HepG2 (cell line): ENCODE measurements around the gene ZNF800. TPM values are rescaled to one million over a fixed set of nuclear protein-coding genes. Genes with fewer than 3 reads are reported as not detected.

Experiments used
- IRX3 ChIP-seq: sonication (generic); formaldehyde crosslinking; IDR thresholded peaks from 2 replicates; pipeline ENCODE4 v1.8.1; 2023; ENCODE audit warnings: mild to moderate bottlenecking, low read depth, missing genetic modification reagents, borderline replicate concordance
- JDP2 ChIP-seq: sonication (generic); formaldehyde crosslinking; IDR thresholded peaks from 2 replicates; pipeline ENCODE4 v1.8.1; 2022; ENCODE audit warnings: missing genetic modification reagents, borderline replicate concordance
- KDM5B ChIP-seq: sonication (generic); formaldehyde crosslinking; IDR thresholded peaks from 2 replicates; pipeline ENCODE4 v1.4.0; 2020; ENCODE audit warnings: missing genetic modification reagents, mild to moderate bottlenecking, borderline replicate concordance
- MIXL1 ChIP-seq: IDR thresholded peaks from 2 replicates; pipeline ENCODE4 v1.6.1; 2016
- MYC ChIP-seq: sonication (generic); formaldehyde crosslinking; IDR thresholded peaks from 2 replicates; pipeline ENCODE4 v1.9.0; 2021; ENCODE audit warnings: missing genetic modification reagents, borderline replicate concordance
- NFE2L1 ChIP-seq: sonication (generic); formaldehyde crosslinking; IDR thresholded peaks from 2 replicates; pipeline ENCODE4 v1.4.0; 2020; ENCODE audit warnings: missing genetic modification reagents, mild to moderate bottlenecking, borderline replicate concordance
- PAX8 ChIP-seq: sonication (generic); formaldehyde crosslinking; IDR thresholded peaks from 2 replicates; pipeline ENCODE4 v1.8.0; 2022; ENCODE audit warnings: mild to moderate bottlenecking, missing genetic modification reagents, borderline replicate concordance
- RARA ChIP-seq: IDR thresholded peaks from 2 replicates; pipeline ENCODE4 v1.6.1; 2016; ENCODE audit warnings: missing genetic modification reagents, missing compliant biosample characterization
- REPIN1 ChIP-seq: sonication (generic); formaldehyde crosslinking; IDR thresholded peaks from 2 replicates; pipeline ENCODE4 v1.8.0; 2022; ENCODE audit warnings: missing genetic modification reagents, low read depth, mild to moderate bottlenecking, borderline replicate concordance
- SIN3B ChIP-seq: fragments of 150-350 bp; IDR thresholded peaks from 2 replicates; pipeline ENCODE4 v1.6.1; 2014; ENCODE audit warnings: low read length
- SOX6 ChIP-seq, 2 experiments: fragments of 450-650 bp in 1 of 2; sonication (generic) in 1 of 2; formaldehyde crosslinking in 1 of 2; IDR thresholded peaks; 2 replicates each; pipeline versions ENCODE4 v1.4.0 to v1.6.1; 2017 to 2020; ENCODE audit warnings: antibody characterized with exemption in 1 of 2, mild to moderate bottlenecking in 1 of 2, missing genetic modification reagents in 1 of 2
- ZNF136 ChIP-seq: sonication (generic); formaldehyde crosslinking; IDR thresholded peaks from 2 replicates; pipeline ENCODE4 v1.8.1; 2022; ENCODE audit warnings: low read depth, mild to moderate bottlenecking, moderate library complexity, missing genetic modification reagents
- ZNF253 ChIP-seq: sonication (generic); formaldehyde crosslinking; IDR thresholded peaks from 2 replicates; pipeline ENCODE4 v1.8.0; 2022; ENCODE audit warnings: mild to moderate bottlenecking, missing genetic modification reagents, borderline replicate concordance
- ZNF282 ChIP-seq: fragments of 450-650 bp; IDR thresholded peaks from 2 replicates; pipeline ENCODE4 v1.6.1; 2018; ENCODE audit not compliant: partially characterized antibody
- ZNF329 ChIP-seq: sonication (generic); formaldehyde crosslinking; IDR thresholded peaks from 2 replicates; pipeline ENCODE4 v1.9.0; 2021; ENCODE audit warnings: low read depth, mild to moderate bottlenecking, missing genetic modification reagents
- ZNF367 ChIP-seq: sonication (generic); formaldehyde crosslinking; IDR thresholded peaks from 2 replicates; pipeline ENCODE4 v1.4.0; 2020; ENCODE audit warnings: missing genetic modification reagents, borderline replicate concordance
- ZNF383 ChIP-seq: sonication (generic); formaldehyde crosslinking; IDR thresholded peaks from 2 replicates; pipeline ENCODE4 v1.4.0; 2020; ENCODE audit warnings: missing genetic modification reagents, mild to moderate bottlenecking, borderline replicate concordance
- polyA plus RNA-seq, 8 experiments: library from polyadenylated mRNA; depleted of rRNA in 3 of 8; stranded (reverse) in 7 of 8; unstranded in 1 of 8; fragments of >200 nt; fragmentation: Illumina TruSeq in 4 of 8; extraction: Trizol in 4 of 8; gene quantifications; 2 replicates each; pipeline versions ENCODE4 v1.2.1 to v1.2.3, GENCODE V29; 2011 to 2016; ENCODE audit warnings: low read depth in 4 of 8, missing spikeins in 1 of 8, mixed read lengths in 1 of 8; ENCODE audit not compliant: insufficient read depth in 1 of 8
- total RNA-seq, 5 experiments: library from RNA; depleted of rRNA; stranded (reverse); fragments of >200 nt; fragmentation: Illumina TruSeq; extraction: Trizol; gene quantifications; 2 replicates each; pipeline ENCODE4 v1.2.3, GENCODE V29; 2016; ENCODE audit warnings: low read depth in 1 of 5
- TF ChIP-seq, protein P1 (sequence below): sonication (generic); formaldehyde crosslinking; IDR thresholded peaks from 2 replicates; pipeline ENCODE4 v1.4.0; 2020; ENCODE audit warnings: missing genetic modification reagents, mild to moderate bottlenecking, borderline replicate concordance
- TF ChIP-seq, protein P2 (sequence below): IDR thresholded peaks from 2 replicates; pipeline ENCODE4 v1.6.1; 2012; ENCODE audit warnings: low read length, improper control_type of control experiment

The ZNF800 gene
- total and polyA plus RNA-seq, 2 of the 13 experiments (the other 11 are each of a cell fraction or from before 2014, with no cell fraction given): 7.1 to 12.7 TPM

DNA sequence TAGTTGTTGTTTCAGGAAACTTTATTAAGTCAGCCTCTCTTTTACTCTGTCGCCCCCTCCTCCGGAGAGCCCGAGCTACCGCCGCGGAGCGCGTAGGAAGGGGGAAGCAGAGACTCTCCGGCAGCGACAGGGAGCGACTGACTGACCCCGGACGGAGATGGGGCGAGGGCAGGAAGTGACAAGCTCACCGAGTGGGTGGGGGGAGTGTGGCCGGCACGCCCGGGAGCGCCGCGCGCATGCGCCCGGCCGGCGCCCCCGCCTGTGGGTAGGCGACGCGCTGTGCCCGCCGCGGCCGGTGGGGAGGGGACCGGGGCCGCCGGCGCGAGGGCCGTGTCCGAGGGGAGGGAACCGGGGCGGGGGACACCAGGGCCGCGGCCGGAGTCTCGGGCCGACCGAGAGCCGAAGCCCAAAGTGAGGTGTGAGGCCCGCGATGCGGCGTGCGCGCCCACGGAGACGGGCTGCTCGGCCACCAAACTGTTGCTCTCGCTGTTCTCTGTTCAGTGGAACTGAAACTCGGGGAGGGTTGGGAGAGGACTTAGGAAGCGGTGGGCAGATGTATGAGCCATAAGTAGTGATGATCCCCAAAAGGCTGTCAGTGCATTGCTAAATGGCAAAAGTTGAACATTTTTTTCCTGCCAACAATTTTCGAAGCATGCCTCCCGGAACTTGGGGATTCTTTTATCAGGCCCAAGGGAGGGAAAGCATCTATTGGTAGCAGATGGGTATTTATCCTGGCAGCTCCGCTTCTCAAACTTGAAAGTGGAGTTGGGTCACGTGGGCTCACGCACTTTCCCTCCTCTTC lies at the start of gene ZNF800 (continued):
- TF ChIP-seq, protein P1, sequence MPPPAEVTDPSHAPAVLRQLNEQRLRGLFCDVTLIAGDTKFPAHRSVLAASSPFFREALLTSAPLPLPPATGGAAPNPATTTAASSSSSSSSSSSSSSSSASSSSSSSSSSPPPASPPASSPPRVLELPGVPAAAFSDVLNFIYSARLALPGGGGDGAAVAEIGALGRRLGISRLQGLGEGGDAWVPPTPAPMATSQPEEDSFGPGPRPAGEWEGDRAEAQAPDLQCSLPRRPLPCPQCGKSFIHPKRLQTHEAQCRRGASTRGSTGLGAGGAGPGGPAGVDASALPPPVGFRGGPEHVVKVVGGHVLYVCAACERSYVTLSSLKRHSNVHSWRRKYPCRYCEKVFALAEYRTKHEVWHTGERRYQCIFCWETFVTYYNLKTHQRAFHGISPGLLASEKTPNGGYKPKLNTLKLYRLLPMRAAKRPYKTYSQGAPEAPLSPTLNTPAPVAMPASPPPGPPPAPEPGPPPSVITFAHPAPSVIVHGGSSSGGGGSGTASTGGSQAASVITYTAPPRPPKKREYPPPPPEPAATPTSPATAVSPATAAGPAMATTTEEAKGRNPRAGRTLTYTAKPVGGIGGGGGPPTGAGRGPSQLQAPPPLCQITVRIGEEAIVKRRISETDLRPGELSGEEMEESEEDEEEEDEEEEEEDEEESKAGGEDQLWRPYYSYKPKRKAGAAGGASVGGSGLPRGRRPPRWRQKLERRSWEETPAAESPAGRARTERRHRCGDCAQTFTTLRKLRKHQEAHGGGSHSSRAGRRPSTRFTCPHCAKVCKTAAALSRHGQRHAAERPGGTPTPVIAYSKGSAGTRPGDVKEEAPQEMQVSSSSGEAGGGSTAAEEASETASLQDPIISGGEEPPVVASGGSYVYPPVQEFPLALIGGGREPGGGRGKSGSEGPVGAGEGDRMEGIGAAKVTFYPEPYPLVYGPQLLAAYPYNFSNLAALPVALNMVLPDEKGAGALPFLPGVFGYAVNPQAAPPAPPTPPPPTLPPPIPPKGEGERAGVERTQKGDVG (CRISPR knock-in tag): no peak
- no peak for TF ChIP-seq ZNF383
- no peak for TF ChIP-seq RARA (CRISPR knock-in tag)
- no peak for TF ChIP-seq JDP2 (CRISPR knock-in tag)
- no peak for TF ChIP-seq SOX6 (IDR thresholded peaks at IDR 0.05)
- peak; percentile 2; the same call in 1 of the 2 replicates for TF ChIP-seq SOX6 (CRISPR knock-in tag; IDR thresholded peaks at IDR 0.05)
- no peak for TF ChIP-seq ZNF136
- TF ChIP-seq MIXL1 (CRISPR knock-in tag): no peak
- no peak for TF ChIP-seq PAX8 (CRISPR knock-in tag)
- TF ChIP-seq REPIN1 (CRISPR knock-in tag): no peak
- TF ChIP-seq ZNF253 (CRISPR knock-in tag): no peak
- peak; percentile 44; the same call in 1 of the 2 replicates for TF ChIP-seq MYC (CRISPR knock-in tag)
- TF ChIP-seq KDM5B (CRISPR knock-in tag): peak; percentile 2; the same call in 1 of the 2 replicates
- TF ChIP-seq ZNF329: no peak; the same call in 1 of the 2 replicates
- no peak; the same call in 1 of the 2 replicates for TF ChIP-seq IRX3 (CRISPR knock-in tag)
- TF ChIP-seq NFE2L1 (CRISPR knock-in tag): no peak
- TF ChIP-seq, protein P2, sequence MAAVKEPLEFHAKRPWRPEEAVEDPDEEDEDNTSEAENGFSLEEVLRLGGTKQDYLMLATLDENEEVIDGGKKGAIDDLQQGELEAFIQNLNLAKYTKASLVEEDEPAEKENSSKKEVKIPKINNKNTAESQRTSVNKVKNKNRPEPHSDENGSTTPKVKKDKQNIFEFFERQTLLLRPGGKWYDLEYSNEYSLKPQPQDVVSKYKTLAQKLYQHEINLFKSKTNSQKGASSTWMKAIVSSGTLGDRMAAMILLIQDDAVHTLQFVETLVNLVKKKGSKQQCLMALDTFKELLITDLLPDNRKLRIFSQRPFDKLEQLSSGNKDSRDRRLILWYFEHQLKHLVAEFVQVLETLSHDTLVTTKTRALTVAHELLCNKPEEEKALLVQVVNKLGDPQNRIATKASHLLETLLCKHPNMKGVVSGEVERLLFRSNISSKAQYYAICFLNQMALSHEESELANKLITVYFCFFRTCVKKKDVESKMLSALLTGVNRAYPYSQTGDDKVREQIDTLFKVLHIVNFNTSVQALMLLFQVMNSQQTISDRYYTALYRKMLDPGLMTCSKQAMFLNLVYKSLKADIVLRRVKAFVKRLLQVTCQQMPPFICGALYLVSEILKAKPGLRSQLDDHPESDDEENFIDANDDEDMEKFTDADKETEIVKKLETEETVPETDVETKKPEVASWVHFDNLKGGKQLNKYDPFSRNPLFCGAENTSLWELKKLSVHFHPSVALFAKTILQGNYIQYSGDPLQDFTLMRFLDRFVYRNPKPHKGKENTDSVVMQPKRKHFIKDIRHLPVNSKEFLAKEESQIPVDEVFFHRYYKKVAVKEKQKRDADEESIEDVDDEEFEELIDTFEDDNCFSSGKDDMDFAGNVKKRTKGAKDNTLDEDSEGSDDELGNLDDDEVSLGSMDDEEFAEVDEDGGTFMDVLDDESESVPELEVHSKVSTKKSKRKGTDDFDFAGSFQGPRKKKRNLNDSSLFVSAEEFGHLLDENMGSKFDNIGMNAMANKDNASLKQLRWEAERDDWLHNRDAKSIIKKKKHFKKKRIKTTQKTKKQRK: no peak
- no peak for TF ChIP-seq ZNF282
- TF ChIP-seq SIN3B: 0 out of 2 replicates have a peak, but pooled peaks have one; percentile 44
- no peak; the same call in 1 of the 2 replicates for TF ChIP-seq ZNF367 (CRISPR knock-in tag)
